ENCODE data around the gene REC114.
"Not testable (repeated sequence)": the region's sequence is repeated elsewhere in the genome, so short reads cannot be mapped to it uniquely, and the experiment has no call there.

Gene REC114

GRCh38 chr15:73442968-73443367 lies at the start of gene REC114:
REC114 (plus strand) TSS chr15:73443164; CDS start chr15:73443186, 22 bp downstream.
- H3K4me3 ChIP-seq (ENCODE audit: low read length), result no peak within 1 kb of the TSS
- no peaks in the 10 kb centered on the region for H3K36me3 ChIP-seq (ENCODE audit: insufficient read depth, low read depth, low read length)
- no peaks in the 10 kb centered on the region for H3K4me1 ChIP-seq (ENCODE audit: insufficient read depth, low read length)
- no peaks in the 10 kb centered on the region for H3K27me3 ChIP-seq (ENCODE audit: insufficient read depth, low read length)
- H3K27ac ChIP-seq (ENCODE audit: low read length), result no peak within 1 kb of the TSS
- no peak within 1 kb of the TSS for H3K9ac ChIP-seq (ENCODE audit: low read depth, low read length)
- H3K9me3 ChIP-seq (ENCODE audit: insufficient read depth, low read depth, low read length), result no peaks in the 10 kb centered on the region

- Histone ChIP-seq H3K36me3 (ENCODE audit: insufficient read depth, low read depth, low read length) (no peaks in the 10 kb centered on the region), H3K9me3 (ENCODE audit: insufficient read depth, low read depth, low read length) (no peaks in the 10 kb centered on the region), H3K27ac (ENCODE audit: low read length) (no peak overlapping the region), H3K9ac (ENCODE audit: low read depth, low read length) (no peak overlapping the region), H3K4me3 (ENCODE audit: low read length) (no peak overlapping the region), H3K4me1 (ENCODE audit: insufficient read depth, low read length) (peaks cover 22% of the 10 kb centered on the region; the same call in 1 of the 2 replicates), H3K27me3 (ENCODE audit: insufficient read depth, low read length) (no peaks in the 10 kb centered on the region; the same call in 1 of the 2 replicates)
Measured at GRCh38 chr15:73393336-73393735, 49.6 kb upstream of the REC114 start.

- Histone ChIP-seq H3K9me3 (ENCODE audit: insufficient read depth, low read depth, low read length) (no peaks in the 10 kb centered on the region), H3K27ac (ENCODE audit: low read length) (no peak overlapping the region), H3K9ac (ENCODE audit: low read depth, low read length) (no peak overlapping the region), H3K4me1 (ENCODE audit: insufficient read depth, low read length) (peaks cover 12% of the 10 kb centered on the region; the same call in 1 of the 2 replicates), H3K27me3 (ENCODE audit: insufficient read depth, low read length) (no peaks in the 10 kb centered on the region; the same call in 1 of the 2 replicates), H3K4me3 (ENCODE audit: low read length) (no peak overlapping the region), H3K36me3 (ENCODE audit: insufficient read depth, low read depth, low read length) (no peaks in the 10 kb centered on the region)
Measured at GRCh38 chr15:73394782-73395181, 48.2 kb upstream of the REC114 start.

- Histone ChIP-seq H3K4me1 (ENCODE audit: insufficient read depth, low read length) (peaks cover 8% of the 10 kb centered on the region; the same call in 1 of the 2 replicates), H3K9ac (ENCODE audit: low read depth, low read length) (no peak overlapping the region), H3K9me3 (ENCODE audit: insufficient read depth, low read depth, low read length) (no peaks in the 10 kb centered on the region), H3K27me3 (ENCODE audit: insufficient read depth, low read length) (no peaks in the 10 kb centered on the region; the same call in 1 of the 2 replicates), H3K4me3 (ENCODE audit: low read length) (no peak overlapping the region), H3K27ac (ENCODE audit: low read length) (no peak overlapping the region), H3K36me3 (ENCODE audit: insufficient read depth, low read depth, low read length) (no peaks in the 10 kb centered on the region)
Measured at GRCh38 chr15:73395671-73396070, 47.3 kb upstream of the REC114 start.

- H3K9me3 ChIP-seq (ENCODE audit: insufficient read depth, low read depth, low read length), result no peaks in the 10 kb centered on the region
- peaks cover 8% of the 10 kb centered on the region; the same call in 1 of the 2 replicates for H3K4me1 ChIP-seq (ENCODE audit: insufficient read depth, low read length)
- H3K9ac ChIP-seq (ENCODE audit: low read depth, low read length), result no peak overlapping the region
- H3K4me3 ChIP-seq (ENCODE audit: low read length), result no peak overlapping the region
- no peaks in the 10 kb centered on the region for H3K36me3 ChIP-seq (ENCODE audit: insufficient read depth, low read depth, low read length)
- no peaks in the 10 kb centered on the region; the same call in 1 of the 2 replicates for H3K27me3 ChIP-seq (ENCODE audit: insufficient read depth, low read length)
- no peak overlapping the region for H3K27ac ChIP-seq (ENCODE audit: low read length)
Measured at GRCh38 chr15:73397461-73397860, 45.5 kb upstream of the REC114 start.

DNA sequence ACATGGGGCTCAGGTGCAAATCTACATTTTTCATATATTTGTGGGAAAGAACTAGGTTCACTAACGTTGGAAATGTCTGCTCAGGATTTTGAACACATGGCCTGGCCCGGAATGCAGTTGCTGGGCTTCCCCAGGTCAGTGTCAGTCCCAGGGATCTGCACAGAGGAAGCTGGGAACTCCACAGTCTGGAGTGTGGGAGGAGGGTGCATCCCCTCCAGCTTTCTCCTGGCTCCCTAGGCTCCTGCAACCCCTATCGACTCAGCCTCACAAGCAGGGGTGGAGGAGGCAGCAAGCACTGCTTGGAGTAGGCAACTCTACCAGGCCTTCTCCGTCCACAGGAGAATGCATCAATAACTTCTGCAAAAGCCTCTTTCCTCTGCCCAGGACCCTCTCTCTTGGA lies 44.1 kb upstream of the REC114 start:
- Histone ChIP-seq H3K4me3 (ENCODE audit: low read length) (no peak overlapping the region), H3K9me3 (ENCODE audit: insufficient read depth, low read depth, low read length) (no peaks in the 10 kb centered on the region), H3K36me3 (ENCODE audit: insufficient read depth, low read depth, low read length) (no peaks in the 10 kb centered on the region), H3K9ac (ENCODE audit: low read depth, low read length) (no peak overlapping the region), H3K27ac (ENCODE audit: low read length) (no peak overlapping the region), H3K4me1 (ENCODE audit: insufficient read depth, low read length) (peaks cover 5% of the 10 kb centered on the region; the same call in 1 of the 2 replicates), H3K27me3 (ENCODE audit: insufficient read depth, low read length) (no peaks in the 10 kb centered on the region; the same call in 1 of the 2 replicates)

DNA sequence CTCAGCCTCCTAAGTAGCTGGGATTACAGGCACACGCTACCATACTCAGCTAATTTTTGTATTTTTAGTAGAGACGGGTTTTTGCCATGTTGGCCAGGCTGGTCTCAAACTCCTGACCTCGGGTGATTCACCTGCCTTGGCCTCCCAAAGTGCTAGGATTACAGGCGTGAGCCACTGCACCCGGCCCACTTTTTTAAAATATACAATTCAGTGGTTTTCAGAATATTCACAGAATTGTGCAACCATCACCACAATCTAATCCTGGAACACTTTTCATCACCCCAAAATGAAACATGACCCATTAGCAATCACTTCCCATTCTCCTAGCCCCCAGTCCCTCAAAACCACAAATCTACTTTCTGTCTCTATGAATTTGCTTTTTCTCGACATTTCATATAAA lies 42.7 kb upstream of the REC114 start:
- not testable (repeated sequence) for H3K4me1 ChIP-seq (ENCODE audit: insufficient read depth, low read length); H3K27ac ChIP-seq (ENCODE audit: low read length)

DNA sequence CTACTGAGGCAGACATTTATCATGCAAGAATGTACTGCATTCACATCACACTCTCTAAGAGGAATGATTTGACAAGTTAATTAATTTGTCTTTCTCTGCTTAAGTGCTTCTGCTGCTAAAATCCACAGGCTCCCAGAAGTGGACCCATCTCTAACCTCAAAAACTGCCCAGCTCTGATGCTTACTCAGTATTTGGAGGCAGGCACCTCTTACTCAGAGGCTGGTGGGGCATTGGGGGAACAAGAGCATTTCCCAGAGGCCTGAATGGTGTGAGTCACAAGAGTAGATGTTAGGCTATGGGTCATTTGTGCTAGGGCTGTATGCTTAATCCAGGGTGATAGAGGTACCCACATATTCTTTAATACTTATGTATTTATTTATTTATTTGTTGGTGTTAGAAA lies 39.8 kb upstream of the REC114 start:
- Histone ChIP-seq H3K27me3 (ENCODE audit: insufficient read depth, low read length) (no peaks in the 10 kb centered on the region), H3K9me3 (ENCODE audit: insufficient read depth, low read depth, low read length) (no peaks in the 10 kb centered on the region), H3K9ac (ENCODE audit: low read depth, low read length) (no peak overlapping the region), H3K4me3 (ENCODE audit: low read length) (no peak overlapping the region), H3K27ac (ENCODE audit: low read length) (no peak overlapping the region), H3K36me3 (ENCODE audit: insufficient read depth, low read depth, low read length) (no peaks in the 10 kb centered on the region), H3K4me1 (ENCODE audit: insufficient read depth, low read length) (no peaks in the 10 kb centered on the region)

More for the DNA sequence above, 42.7 kb upstream of the REC114 start:
- H3K4me3 ChIP-seq (ENCODE audit: low read length); H3K9ac ChIP-seq (ENCODE audit: low read depth, low read length); H3K9me3 ChIP-seq (ENCODE audit: insufficient read depth, low read depth, low read length); H3K27me3 ChIP-seq (ENCODE audit: insufficient read depth, low read length); H3K36me3 ChIP-seq (ENCODE audit: insufficient read depth, low read depth, low read length): not testable (repeated sequence)

DNA sequence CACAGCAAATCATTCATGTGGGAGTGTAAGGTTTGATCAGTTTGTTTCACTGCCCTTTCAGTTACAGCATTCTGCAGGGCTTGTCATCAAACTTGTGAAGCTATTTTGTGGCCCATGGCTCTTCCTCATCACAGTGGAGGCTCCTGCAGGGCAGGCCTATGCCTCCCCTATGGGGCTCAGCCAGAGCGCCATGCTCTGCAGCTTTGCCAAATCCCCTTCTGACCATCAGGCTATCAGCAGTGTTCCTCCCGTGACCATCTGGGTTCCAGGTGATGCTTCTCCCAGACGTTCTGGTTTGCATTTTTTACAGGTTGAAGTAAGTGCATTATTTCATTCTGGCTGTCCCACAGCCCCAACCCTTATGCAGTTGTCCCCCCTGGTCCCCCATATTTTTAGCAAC lies 28.1 kb upstream of the REC114 start:
- no peaks in the 10 kb centered on the region for H3K4me1 ChIP-seq (ENCODE audit: insufficient read depth, low read length)
- no peak overlapping the region for H3K27ac ChIP-seq (ENCODE audit: low read length)
- H3K27me3 ChIP-seq (ENCODE audit: insufficient read depth, low read length), result no peaks in the 10 kb centered on the region
- no peak overlapping the region for H3K4me3 ChIP-seq (ENCODE audit: low read length)
- no peaks in the 10 kb centered on the region for H3K9me3 ChIP-seq (ENCODE audit: insufficient read depth, low read depth, low read length)
- H3K36me3 ChIP-seq (ENCODE audit: insufficient read depth, low read depth, low read length), result no peaks in the 10 kb centered on the region
- H3K9ac ChIP-seq (ENCODE audit: low read depth, low read length), result no peak overlapping the region

DNA sequence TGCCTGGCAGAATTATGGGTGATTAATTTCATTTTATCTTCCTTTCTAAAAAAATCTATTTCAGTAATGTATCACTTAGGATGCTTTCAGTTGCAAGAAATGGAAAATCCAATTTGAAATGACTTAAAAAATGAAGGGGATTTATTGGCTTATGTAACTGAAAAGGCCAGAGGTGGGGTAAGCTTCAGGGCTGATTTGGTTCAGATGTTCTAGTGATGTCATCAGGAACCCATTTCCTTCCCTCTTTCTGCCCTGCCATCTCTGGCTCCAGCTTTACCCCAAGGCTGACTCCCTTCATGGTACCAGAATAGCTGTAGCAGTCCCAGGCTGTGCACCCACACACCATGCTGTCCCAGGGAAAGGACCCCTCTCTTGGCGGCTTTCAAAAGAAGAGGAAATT lies 18.5 kb upstream of the REC114 start:
- Histone ChIP-seq H3K27ac (ENCODE audit: low read length) (no peak overlapping the region), H3K27me3 (ENCODE audit: insufficient read depth, low read length) (no peaks in the 10 kb centered on the region), H3K4me3 (ENCODE audit: low read length) (no peak overlapping the region), H3K4me1 (ENCODE audit: insufficient read depth, low read length) (no peaks in the 10 kb centered on the region), H3K36me3 (ENCODE audit: insufficient read depth, low read depth, low read length) (no peaks in the 10 kb centered on the region), H3K9me3 (ENCODE audit: insufficient read depth, low read depth, low read length) (no peaks in the 10 kb centered on the region), H3K9ac (ENCODE audit: low read depth, low read length) (no peak overlapping the region)

GRCh38 chr15:73425510-73425909 lies 17.5 kb upstream of the REC114 start:
- no peak overlapping the region for H3K4me3 ChIP-seq (ENCODE audit: low read length)
- no peaks in the 10 kb centered on the region for H3K27me3 ChIP-seq (ENCODE audit: insufficient read depth, low read length)
- H3K4me1 ChIP-seq (ENCODE audit: insufficient read depth, low read length), result no peaks in the 10 kb centered on the region
- H3K9ac ChIP-seq (ENCODE audit: low read depth, low read length), result no peak overlapping the region
- no peak overlapping the region for H3K27ac ChIP-seq (ENCODE audit: low read length)
- no peaks in the 10 kb centered on the region for H3K36me3 ChIP-seq (ENCODE audit: insufficient read depth, low read depth, low read length)
- H3K9me3 ChIP-seq (ENCODE audit: insufficient read depth, low read depth, low read length), result no peaks in the 10 kb centered on the region

DNA sequence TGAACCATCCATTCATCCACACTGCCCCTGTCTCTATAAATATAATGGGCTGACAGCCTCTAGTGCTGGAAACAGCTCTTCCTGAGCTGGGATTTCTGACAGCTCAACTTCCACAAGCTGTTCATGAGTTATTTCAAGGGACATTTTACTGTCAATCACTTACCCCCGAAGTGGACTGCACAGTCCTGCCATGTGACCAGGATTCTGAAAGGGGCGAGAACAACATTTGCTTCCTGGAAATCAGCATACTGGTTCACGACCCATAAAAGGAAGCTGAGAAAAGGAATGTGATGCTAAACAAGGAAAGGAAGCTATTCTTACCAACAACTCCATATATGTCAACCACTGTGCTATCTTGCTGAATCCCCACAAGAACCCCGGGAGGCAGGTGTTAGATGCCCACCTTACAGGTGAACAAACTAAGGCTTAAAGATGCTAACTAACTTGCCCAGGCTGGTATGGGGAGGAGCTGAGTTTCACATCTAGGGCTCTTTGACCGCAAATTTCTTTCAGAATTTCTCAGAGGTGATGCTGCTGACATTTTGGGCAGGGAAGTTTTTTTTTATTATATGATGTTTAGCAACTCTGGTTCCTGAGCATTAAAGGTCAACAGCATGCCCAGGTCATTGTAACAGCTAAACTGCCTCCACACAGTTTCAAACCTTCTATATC lies 16.5 kb upstream of the REC114 start:
- no peak overlapping the region for H3K9ac ChIP-seq (ENCODE audit: low read depth, low read length)
- no peak overlapping the region for H3K4me3 ChIP-seq (ENCODE audit: low read length)
- H3K27me3 ChIP-seq (ENCODE audit: insufficient read depth, low read length), result no peaks in the 10 kb centered on the region
- no peaks in the 10 kb centered on the region for H3K9me3 ChIP-seq (ENCODE audit: insufficient read depth, low read depth, low read length)
- H3K36me3 ChIP-seq (ENCODE audit: insufficient read depth, low read depth, low read length), result no peaks in the 10 kb centered on the region
- no peaks in the 10 kb centered on the region for H3K4me1 ChIP-seq (ENCODE audit: insufficient read depth, low read length)
- H3K27ac ChIP-seq (ENCODE audit: low read length), result no peak overlapping the region
